Fibroblast of the conjunctiva (primary cell): ENCODE results near the gene ABI3BP.
A peak's percentile ranks its signal among the peaks of the same experiment; 100 is the strongest.
"Not testable (repeated sequence)": the region's sequence is repeated elsewhere in the genome, so short reads cannot be mapped to it uniquely, and the experiment has no call there.

ENCODE experiments used
- DNase-seq: peaks from one replicate; pipeline ENCODE4 v3.0.0-alpha.2; 2010; ENCODE audit warnings: low read depth

Gene ABI3BP

DNA sequence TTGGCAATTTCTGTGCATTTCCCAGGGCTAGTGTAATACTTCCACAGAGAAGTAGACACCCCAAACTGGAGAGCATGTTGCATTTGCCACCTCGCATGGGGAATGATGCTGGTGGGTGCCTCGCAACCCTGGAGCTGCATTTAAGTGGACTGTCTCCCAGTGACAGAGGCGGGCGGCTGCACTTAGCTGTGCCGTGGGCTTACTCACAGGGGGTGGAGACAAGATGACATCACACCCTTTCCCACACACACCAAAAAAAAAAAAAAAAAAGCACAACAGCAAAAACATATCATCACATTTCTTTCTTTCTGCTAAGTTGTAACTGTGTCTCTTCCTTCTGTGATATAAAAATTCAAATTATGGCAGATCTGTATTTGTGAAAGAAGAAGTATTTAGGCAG, at the start of gene ABI3BP:
Gene ABI3BP, minus strand, starts transcription at position 113 of the 400 bp plus-strand sequence. Its CDS starts 37 bp downstream, at position 76.
- peak; percentile 67 for DNase-seq

GRCh38 chr3:101039285-101039684, 46.1 kb upstream of the ABI3BP start:
- DNase-seq = no peak

- no peak for DNase-seq
These were observed 45.7 kb upstream of the ABI3BP start for GRCh38 chr3:101038880-101039279.

DNA sequence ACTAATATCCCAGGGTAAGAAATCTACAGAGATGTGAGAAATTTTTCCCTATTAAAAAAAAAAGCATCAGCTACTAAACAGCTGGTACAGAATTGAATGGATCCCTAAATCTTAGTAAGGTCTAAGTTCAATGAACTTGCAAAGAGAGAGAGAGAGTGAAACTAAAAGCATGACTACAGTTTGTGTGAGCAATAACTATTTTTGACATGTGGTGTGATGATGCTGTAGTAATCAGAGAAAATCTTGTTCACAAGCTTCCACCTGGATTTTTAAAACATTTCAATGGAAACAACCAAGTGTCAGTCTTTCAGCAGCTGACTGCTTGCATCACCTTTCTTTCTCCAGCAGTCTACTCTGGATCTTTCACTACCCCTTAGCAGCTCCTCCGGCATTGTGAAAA, 45.2 kb upstream of the ABI3BP start:
- DNase-seq = no peak

DNA sequence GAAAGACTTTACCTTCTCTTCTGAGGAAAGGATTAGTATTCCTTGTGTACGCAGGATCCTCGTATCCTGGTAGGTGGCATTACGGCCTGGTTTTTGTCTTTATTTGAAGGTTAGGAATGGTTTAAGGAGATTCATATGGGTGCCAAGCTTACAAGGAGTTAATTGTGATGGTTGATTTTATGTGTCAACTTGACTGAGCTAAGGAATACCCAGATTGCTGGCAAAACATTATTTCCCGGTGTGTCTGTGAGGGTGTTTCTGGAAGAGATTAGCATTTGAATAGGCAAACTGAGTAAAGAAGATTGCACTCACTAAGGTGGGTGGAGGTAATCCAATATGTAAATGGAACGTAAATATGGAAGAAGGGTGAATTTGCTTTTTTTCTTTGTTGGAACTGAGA, 44.4 kb upstream of the ABI3BP start:
- no peak for DNase-seq

- DNase-seq = no peak
These were observed 43.5 kb upstream of the ABI3BP start for GRCh38 chr3:101036676-101037075.

- DNase-seq = peak; percentile 92
These were observed 43.0 kb upstream of the ABI3BP start for GRCh38 chr3:101036213-101036618.

GRCh38 chr3:101027286-101027685, 34.1 kb upstream of the ABI3BP start:
- DNase-seq = no peak

- no peak for DNase-seq
These were observed 33.7 kb upstream of the ABI3BP start for GRCh38 chr3:101026881-101027280.

- no peak for DNase-seq
These were observed 33.0 kb upstream of the ABI3BP start for GRCh38 chr3:101026244-101026643.

GRCh38 chr3:101020351-101021015, 27.3 kb upstream of the ABI3BP start:
- peak; percentile 69 for DNase-seq

DNA sequence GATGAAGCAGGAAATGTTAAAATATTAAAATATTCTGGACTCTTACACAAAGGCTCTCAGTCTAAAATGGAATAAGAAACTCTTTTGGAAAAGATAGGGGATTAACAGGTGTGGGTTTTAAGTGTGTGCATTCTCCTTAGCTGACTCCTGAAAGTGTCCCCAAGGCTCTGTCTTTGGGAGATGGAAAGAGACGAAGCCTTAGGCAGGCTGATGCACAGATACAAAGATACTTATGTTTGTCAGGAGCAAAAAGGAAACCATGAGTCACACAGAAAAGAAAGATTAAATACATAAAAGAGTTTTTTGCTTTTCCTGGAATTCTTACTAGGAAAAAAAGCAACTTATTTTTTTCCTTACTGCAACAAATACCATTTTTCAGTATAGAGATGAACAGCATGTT, 23.8 kb upstream of the ABI3BP start:
- no peak for DNase-seq

DNA sequence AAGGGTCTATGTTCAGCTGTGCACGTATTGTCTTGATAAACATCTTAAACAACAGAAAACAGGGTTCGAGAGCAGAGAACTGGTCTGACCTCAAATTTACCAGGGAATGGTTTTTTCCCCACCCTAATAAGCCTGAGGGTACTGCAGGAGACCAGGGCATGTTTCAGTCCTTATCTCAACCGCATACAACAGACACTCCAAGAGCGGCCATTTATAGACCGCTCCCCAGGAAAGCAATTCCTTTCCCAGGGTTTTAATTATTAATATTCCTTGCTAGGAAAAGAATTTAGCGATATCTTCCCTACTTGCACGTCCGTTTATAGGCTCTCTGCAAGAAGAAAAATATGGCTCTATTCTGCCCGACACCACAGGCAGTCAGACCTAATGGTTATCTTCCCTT, 19.1 kb upstream of the ABI3BP start:
- not testable (repeated sequence) for DNase-seq

- peak; percentile 39 for DNase-seq
These were observed 17.9 kb upstream of the ABI3BP start for GRCh38 chr3:101011136-101011535.

GRCh38 chr3:101010296-101010695, 17.1 kb upstream of the ABI3BP start:
- DNase-seq = no peak

DNA sequence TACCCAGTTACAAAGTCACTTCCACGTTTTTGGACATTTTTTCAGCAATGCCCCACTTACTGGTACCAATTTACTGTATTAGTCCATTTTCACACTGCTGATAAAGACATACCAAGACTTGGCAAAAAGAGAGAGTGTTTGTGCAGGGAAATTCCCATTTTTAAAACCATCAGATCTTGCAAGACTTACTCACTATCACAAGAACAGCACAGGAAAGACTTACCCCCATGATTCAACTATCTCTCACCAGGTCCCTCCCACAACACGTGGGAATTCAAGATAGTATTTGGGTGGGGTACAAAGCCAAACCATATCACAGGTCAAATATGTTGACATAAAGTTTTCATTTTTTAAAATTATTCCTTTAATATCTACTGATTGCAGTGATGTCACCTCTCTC, 16.2 kb upstream of the ABI3BP start:
- no peak for DNase-seq

DNA sequence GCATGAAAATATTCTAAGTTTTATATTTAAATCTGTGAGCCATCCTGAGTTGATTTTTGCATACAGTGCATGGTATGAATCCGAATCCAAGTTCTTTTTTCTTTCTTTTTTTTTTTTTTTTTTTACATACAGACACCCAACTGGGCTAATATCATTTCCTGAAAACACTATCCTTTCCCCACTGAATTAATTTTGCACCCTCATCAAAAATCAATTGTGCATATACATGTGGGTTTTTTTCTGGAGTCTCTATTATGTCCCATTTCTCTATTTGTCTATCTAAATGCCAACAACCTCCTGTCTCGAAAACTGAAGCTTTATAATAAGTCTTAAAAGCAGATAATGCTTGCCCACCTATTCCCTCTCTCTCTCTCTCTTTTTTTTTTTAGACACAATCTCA, 5.9 kb upstream of the ABI3BP start:
- DNase-seq = no peak

DNA sequence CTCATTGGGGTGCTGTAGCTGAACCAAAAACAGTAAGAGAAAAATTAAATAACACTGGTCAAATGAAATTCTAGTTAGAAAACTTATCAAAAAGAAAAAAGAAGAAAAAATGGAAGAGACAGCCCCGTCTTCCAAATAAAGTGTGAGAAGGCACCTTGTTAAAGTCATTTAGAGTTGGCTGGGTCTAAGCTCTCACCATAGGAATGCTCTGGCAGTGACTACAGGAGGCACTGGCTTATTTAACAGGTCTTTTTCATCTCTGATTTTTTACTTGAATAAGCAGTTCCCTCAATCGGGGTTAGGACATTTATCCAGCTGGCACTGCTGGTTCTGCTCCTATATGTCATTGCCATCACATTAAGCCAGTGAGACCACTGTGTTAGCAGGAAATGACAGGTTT, 1.6 kb upstream of the ABI3BP start:
- DNase-seq = no peak

DNA sequence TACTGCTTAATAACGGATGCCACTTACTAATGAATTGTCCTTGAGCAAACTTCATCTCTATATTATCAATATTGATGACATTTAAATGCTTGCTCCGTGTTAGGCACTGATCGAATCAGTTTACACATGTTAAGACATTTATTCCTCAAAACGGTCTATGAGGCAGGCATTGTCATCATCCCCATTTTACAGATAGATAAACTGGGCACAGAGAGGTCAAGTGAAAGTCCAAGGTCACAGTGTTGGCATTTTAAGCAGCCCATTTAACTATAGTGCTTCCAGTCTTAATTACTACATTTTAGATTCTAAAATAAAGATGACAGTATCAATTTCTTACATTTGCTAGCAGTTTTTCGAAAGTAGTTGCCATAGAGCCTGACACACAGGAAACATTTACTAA, 966 bp upstream of the ABI3BP start:
- no peak for DNase-seq

- DNase-seq = no peak
These were observed 799 bp downstream of the ABI3BP start for GRCh38 chr3:100992231-100993012.

- DNase-seq = no peak
These were observed 5.1 kb downstream of the ABI3BP start for GRCh38 chr3:100988080-100988479.

- DNase-seq = no peak
These were observed 8.9 kb downstream of the ABI3BP start for GRCh38 chr3:100984308-100984707.

DNA sequence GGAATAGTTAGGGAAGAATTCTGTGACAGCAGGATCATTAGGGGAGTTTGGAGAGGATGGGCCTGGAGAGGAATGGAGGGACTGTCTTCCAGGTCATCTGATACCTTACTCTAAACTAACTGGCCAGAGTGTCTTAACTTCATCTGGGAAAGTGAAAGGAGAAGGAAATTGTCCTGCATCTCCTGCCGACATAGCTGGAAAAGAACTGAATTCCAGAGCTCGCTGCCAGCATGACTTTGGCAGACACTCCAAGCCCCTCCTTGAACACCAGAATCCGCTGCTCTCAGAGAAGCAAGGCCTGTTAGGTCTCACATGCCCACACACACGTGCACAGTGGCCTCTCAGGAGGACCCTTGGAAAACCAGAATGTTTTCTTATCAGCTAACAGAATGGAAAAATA, 10.5 kb downstream of the ABI3BP start:
- DNase-seq = peak; percentile 42
